H7 (cell line): ENCODE data around the gene CCDC83. TPM values are rescaled to one million over a fixed set of nuclear protein-coding genes. Genes with fewer than 3 reads are reported as not detected.
A peak's percentile ranks its signal among the peaks of the same experiment; 100 is the strongest.
"Not testable (repeated sequence)": the region's sequence is repeated elsewhere in the genome, so short reads cannot be mapped to it uniquely, and the experiment has no call there.

Experiments
- DNase-seq: peaks from one replicate; pipeline ENCODE4 v3.0.0; 2012
- H3K27me3 ChIP-seq: 2 replicates; pipeline ENCODE4 v1.6.0; 2011; ENCODE audit warnings: mild to moderate bottlenecking, low read length; ENCODE audit not compliant: control insufficient read depth, insufficient read depth
- H3K36me3 ChIP-seq: replicated peaks from 2 replicates; pipeline ENCODE4 v1.5.1; 2011; ENCODE audit warnings: low read length; ENCODE audit not compliant: control insufficient read depth, insufficient read depth
- H3K4me3 ChIP-seq: 2 replicates; pipeline ENCODE4 v1.5.1; 2011; ENCODE audit warnings: low read depth, mild to moderate bottlenecking, control low read depth, low read length, moderate library complexity; ENCODE audit not compliant: insufficient read depth
- total RNA-seq: library from RNA; depleted of rRNA; stranded (reverse); fragments of >200 nt; shearing (Covaris generic); gene quantifications from 2 replicates; pipeline ENCODE4 v1.2.3, GENCODE V29; 2014

Gene CCDC83
- total RNA-seq, 1 experiment from 2014 or later = not detected

DNA sequence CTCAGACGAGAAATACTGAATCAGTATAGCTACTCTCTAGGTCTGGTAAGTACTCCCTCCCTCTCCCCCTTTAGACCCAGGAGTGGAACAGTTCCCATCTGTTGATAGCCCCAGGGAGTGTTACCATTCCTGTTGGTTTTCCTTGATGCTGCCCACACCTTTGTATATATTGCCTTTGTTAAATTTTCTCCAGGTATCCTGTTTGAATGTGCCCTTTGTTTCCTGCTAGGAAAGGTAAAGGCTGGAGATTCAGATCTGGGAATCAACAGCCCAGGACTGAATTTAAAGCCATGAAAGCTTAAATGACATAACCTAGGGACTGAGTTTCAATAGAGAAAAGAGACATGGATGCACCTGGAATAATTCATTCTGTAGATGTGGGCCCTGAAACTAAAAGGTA lies 68.3 kb downstream of the CCDC83 start:
- Histone ChIP-seq H3K27me3 (no peaks in the 10 kb centered on the region), H3K36me3 (no peaks in the 10 kb centered on the region), H3K4me3 (no peak overlapping the region)
- DNase-seq = no peak

DNA sequence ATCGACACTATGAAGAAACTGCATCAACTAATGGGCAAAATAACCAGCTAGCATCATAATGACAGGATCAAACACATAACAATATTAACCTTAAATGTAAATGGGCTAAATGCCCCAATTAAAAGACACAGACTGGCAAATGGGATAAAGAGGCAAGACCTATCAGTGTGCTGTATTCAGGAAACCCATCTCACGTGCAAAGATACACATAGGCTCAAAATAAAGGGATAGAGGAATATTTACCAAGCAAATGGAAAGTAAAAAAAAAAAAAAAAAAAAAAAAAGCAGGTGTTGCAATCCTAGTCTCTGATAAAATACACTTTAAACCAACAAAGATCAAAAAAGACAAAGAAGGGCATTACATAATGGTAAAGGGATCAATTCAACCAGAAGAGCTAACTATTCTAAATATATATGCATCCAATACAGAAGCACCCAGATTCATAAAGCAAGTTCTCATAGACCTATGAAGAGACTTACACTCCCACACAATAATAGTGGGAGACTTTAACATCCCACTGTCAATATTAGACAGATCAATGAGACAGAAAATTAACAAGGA lies 71.6 kb downstream of the CCDC83 start:
- not testable (repeated sequence) for H3K4me3 ChIP-seq, DNase-seq, H3K36me3 ChIP-seq, H3K27me3 ChIP-seq

DNA sequence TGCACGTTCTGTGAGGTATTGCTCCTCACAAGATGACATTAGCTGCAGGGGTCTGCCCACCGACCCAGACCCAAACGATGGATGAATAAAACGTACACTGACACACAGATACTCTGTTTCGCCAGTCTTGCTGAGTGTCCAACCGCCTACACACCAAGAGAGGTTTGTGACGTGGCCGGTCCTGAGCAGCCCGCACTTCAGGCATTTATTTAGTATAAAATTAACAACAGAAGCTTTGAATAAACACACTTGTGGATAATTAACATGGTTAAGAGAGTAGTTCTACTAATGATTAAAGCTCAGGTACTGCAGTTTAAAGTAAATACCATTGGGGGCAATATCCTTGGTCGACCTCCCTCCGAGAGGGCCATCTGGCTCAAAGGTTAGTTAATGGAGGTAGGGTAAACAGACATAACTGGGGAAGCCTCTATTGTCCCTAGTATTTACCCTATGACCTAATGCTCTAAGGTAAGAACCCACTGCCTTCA lies 75.7 kb downstream of the CCDC83 start:
- H3K4me3 ChIP-seq = no peak overlapping the region
- peaks cover 4% of the 10 kb centered on the region for H3K27me3 ChIP-seq
- no peaks in the 10 kb centered on the region for H3K36me3 ChIP-seq
- DNase-seq = no peak

DNA sequence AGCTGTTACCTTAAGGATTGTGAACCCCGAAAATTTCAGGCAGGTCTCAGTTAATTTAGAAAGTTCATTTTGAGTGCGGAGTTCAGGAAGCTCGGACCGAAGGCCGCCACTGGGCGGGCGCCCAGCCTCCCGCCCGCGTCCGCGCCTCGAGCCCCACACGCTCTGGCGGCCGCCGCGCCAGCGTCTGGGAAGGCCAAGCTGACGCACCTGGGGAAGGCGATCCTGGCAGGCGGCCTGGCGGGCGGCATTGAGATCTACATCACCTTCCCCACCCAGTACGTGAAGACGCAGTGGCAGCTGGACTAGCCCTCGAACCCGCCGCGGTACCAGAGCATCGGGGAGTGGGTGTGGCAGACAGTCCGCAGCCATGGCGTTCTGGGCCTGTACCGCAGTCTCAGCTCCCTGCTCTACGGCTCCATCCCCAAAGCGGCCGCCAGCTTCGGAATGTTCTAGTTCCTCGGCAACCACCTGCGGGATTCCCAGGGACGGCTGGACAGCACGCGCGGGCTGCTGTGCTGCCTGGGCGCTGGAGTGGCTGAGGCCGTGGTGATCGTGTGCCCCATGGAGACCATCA lies 79.5 kb downstream of the CCDC83 start:
- no peaks in the 10 kb centered on the region for H3K36me3 ChIP-seq
- H3K27me3 ChIP-seq = peaks cover 4% of the 10 kb centered on the region
- no peak overlapping the region; the same call in 1 of the 2 replicates for H3K4me3 ChIP-seq
- peak; percentile 39 for DNase-seq

DNA sequence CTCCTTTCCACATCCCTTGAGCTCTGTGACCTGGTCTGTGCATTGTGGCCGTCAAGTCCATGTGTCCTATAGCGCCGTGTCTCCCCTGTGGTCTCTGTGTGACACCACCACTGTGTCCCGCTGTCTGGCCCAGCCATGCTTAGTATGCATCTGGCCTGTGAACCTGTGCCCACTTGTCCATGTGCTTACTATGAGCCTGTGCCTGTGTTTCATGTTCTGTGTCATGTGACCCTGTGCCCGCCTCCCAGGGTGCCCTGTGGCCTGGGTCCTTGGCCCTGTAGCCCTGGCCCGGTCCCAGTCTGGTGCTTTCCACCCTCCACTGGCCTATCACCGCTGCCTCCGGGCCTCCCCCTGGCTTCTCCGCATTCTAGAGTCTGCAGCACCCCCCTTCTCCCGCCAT lies 80.6 kb downstream of the CCDC83 start:
- H3K27me3 ChIP-seq = peaks cover 4% of the 10 kb centered on the region
- no peaks in the 10 kb centered on the region for H3K36me3 ChIP-seq
- no peak overlapping the region for H3K4me3 ChIP-seq
- no peak for DNase-seq

DNA sequence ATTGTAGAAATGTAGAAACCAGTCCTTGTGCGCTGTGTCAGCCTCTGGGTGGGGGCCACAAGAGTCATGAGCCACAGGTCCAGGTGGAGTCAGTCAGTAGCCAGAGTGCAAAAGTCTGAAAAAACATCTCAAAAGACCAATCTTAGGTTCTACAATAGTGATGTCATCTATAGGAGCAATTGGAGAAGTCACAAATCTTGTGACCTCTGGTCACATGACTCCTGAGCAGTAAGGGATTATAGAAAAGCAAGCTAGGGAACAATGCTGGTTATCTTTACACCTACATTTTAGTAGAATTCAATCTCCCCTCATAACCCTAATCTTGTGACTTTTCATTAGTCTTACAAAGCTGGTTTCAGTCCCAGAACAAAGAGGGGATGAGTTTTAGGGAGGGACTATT lies 82.7 kb downstream of the CCDC83 start:
- no peaks in the 10 kb centered on the region for H3K36me3 ChIP-seq
- DNase-seq = no peak
- H3K4me3 ChIP-seq = no peak overlapping the region
- H3K27me3 ChIP-seq = no peaks in the 10 kb centered on the region; the same call in 1 of the 2 replicates

DNA sequence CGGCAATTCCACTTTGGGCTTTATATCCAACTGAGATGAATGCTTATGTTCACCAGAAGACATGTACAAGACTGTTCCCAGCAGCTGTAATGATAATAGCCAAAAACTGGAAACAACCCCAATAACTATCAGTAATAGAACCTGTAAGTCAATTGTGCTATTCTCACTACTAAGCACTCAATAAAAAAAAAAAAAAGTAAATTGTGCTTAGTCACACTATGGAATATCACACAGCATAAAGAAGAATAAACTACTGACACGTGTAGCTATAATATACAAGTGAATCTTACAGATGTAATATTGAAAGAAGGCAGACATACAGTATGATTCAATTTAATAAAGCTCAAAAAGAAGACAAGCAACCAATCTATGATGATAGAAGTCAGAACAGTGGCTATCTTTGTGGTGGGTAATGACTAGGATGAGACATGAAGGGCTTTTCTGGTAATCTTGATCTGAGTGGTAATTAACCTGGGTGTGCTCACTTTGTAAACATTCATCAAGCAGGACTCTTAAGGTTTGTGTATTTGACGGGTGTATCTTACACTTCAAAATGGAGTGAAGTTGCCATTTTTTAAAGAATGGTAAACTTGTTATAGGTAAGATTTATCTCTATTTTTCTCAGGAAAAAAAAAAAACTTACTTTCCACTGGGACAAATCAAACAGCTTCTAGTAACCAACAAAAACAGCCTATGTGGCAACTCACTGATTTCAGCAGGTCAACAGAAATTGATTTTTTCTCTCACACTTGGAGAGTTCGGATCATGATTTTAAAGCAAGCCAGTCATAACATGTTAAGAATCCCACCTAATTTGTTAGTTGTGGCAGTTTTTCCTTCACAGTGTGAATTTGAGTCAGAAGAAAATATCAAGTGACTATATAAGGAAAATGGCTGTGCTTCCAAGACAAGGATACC lies 84.2 kb downstream of the CCDC83 start:
- no peaks in the 10 kb centered on the region for H3K36me3 ChIP-seq
- no peak for DNase-seq
- no peak overlapping the region for H3K4me3 ChIP-seq
- H3K27me3 ChIP-seq = no peaks in the 10 kb centered on the region; the same call in 1 of the 2 replicates

DNA sequence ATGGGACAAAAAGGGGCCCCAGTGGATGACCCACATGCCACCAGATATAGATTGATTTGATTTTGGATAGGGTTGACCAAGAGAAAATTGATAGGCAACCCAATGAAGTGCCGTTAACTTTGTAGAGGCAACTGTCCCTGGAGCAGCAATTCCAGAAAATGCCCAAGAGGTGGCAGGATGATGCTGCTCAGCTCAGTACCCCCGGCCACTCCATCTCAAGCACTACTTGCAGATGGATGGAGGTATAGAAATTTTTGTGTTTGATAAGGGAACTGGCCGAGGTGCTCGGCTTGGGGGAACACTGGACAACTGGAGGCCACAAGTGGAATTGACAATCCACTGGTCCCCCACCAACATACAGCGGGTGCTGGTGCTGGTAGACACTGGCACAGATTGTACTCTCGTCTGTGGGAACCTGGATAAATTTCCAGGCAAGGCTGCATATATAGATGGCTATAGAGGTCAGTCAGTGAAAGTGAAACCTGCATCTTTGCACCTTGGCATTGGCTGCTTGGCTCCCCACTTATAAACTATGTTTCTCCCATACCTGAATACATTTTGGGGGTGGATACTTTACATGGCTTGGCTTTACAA lies 86.3 kb downstream of the CCDC83 start:
- DNase-seq = peak; percentile 65
- no peak overlapping the region for H3K4me3 ChIP-seq
- no peaks in the 10 kb centered on the region for H3K36me3 ChIP-seq
- no peaks in the 10 kb centered on the region for H3K27me3 ChIP-seq

DNA sequence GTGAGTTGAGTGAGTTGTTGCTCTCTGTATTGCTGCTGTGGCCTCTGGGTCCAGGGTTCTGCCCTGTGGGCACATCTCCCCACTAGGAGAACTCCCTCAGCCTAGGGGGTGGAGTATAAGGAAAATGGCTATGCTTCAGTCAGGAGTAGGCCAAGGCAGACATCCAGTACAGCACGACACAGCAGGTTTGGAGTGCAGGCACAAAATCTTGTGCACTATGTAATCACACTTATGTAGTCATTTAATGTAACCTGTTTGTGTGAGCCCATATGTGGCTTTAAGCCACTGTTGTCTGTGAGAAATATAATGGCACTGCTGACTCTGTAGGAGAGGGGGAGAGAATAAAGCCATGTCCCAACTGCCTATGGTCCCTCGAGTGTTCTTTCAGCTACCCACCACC lies 90.1 kb downstream of the CCDC83 start:
- H3K36me3 ChIP-seq = no peaks in the 10 kb centered on the region
- DNase-seq = no peak
- no peaks in the 10 kb centered on the region for H3K27me3 ChIP-seq
- H3K4me3 ChIP-seq = no peak overlapping the region

DNA sequence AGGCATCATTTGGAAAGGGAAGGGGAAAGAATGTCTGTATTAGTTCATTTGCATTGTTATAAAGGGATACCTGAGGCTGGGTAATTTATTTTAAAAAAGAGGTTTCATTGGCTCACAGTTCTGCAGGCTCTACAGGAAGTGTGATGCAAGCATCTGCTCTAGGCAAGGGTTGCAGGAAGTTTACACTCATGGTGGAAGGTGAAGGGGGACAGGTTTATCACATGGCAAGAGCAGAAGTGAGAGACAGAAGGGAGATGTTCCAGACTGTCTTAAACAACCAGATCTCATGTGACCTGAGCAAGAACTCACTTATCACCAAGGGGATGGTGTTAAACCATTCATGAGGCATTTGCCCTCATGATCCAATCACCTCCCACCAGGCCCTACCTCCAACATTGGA lies 90.6 kb downstream of the CCDC83 start:
- H3K27me3 ChIP-seq = no peaks in the 10 kb centered on the region
- DNase-seq = no peak
- no peak overlapping the region for H3K4me3 ChIP-seq
- no peaks in the 10 kb centered on the region for H3K36me3 ChIP-seq

DNA sequence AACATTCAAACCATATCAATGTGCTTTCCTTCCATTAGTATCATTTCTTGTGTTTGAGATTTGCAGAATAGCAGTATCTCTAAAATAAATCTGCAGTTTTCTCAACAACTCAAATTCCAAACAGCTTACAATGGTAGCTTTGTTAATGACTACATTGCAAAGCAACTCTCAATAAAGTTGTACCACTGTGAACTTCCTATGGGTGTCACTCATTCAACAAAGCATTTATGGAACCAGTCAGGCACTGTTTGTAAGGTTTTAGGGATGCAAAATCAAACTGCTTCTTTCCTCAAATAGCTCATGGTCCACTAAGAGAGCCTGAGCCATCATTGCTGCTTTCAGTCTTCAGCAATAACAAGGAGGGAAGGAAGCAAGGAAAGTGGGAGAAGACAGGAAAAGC lies 91.0 kb downstream of the CCDC83 start:
- Histone ChIP-seq H3K36me3 (no peaks in the 10 kb centered on the region), H3K27me3 (no peaks in the 10 kb centered on the region), H3K4me3 (no peak overlapping the region)
- no peak for DNase-seq

DNA sequence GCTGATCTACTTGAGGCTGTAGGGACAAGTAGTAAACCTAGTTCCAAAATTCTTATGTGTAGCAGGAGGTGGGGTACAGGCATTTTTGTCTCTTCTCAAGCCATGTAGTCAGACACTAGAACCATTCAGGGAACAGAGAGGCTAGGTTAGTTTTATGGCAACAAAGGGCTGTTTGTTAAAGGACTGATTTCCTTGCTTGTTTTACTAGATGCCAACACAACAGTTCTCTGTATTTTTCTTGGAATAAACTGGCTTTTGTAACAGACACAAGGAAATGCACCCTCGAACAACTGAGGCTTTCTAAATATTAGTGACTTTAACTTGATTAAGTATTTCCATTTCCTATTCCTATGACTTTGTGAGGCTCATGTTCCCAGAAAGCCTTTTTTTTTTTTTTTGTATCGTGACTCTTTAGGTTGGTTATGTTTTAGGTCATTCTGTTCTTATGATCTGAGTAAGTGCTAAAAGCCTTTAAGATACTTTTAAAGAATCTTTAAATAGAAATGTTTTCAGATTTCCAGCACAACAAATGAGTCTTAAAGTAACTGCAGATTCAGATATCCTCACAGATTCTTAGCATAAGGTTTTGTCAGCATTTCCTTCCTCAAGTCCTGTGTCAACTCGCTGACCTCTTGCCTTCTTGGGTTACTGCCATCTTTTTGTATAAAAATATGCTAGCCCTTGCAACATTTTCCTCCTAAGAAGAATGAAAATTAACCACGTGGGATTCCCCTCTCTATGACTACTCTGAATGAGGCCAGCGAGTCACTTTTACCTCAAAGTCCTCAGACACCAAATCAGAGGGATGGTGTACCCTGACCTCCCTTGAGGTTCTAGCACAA lies 92.5 kb downstream of the CCDC83 start:
- H3K36me3 ChIP-seq = no peaks in the 10 kb centered on the region
- no peak for DNase-seq
- H3K27me3 ChIP-seq = no peaks in the 10 kb centered on the region
- H3K4me3 ChIP-seq = no peak overlapping the region

DNA sequence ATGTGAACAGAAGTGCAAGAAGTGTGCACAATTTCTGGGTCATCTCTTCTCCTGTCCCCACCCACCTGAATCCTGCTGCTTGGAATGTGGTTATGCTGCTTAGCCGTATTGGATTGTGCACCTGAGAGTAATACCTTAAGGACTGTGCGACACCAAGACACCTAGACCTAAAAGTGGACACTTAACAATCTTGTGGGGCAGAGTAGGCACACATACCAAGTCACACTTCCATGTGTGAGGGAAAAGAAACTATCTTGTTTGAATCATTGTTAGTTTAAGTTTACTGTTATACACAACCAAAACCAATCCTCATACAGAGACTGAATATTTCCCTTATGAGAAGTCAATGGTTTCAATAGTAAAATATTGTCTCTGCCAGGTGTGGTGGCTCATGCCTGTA lies 93.7 kb downstream of the CCDC83 start:
- H3K4me3 ChIP-seq = no peak overlapping the region
- no peak for DNase-seq
- H3K36me3 ChIP-seq = no peaks in the 10 kb centered on the region
- no peaks in the 10 kb centered on the region for H3K27me3 ChIP-seq

DNA sequence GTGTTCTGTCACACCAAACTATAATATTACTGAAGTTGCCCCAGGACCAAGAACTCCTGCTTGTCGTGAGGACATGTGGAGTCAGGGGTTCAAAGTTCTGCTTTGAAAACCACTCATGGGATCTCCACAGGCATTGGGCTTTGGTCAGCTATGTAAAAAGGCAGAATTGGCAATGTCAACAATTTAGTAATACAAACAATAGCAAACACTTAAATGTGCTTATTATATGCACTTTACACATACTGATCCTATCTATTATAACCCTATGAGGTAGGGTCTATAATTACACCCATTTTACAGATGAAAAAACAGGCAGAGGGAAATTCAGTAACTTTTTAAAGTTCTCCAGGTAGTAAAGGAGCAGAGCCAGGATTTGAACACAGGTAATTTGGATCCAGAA lies 94.6 kb downstream of the CCDC83 start:
- Histone ChIP-seq H3K27me3 (no peaks in the 10 kb centered on the region), H3K36me3 (no peaks in the 10 kb centered on the region), H3K4me3 (no peak overlapping the region)
- no peak for DNase-seq
